ENCODE results near the gene TTC13. TPM values are rescaled to one million over a fixed set of nuclear protein-coding genes. Genes with fewer than 3 reads are reported as not detected.

TTC13 gene
- total RNA-seq, 1 experiment from 2014 or later = 11.2 TPM

DNA sequence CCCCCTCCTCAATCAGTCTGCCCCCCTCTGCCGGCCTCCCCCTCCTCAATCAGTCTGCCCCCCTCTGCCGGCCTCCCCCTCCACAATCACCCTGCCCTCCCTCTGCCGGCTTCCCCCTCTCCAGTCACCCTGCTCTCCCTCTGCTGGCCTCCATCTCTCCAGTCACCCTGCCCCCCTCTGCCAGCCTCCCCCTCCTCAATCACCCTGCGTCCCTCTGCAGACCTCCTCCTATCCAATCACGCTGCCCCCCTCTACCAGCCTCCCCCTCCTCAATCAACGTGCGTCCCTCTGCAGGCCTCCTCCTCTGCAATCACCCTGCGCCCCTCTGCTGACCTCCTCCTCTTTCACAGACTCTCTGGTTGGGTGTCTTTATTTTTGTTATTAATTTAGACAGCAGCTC is 98.9 kb downstream of the TTC13 start:
- no peaks in the 10 kb centered on the region for H3K4me1 ChIP-seq (ENCODE audit: low read length)
- no peaks in the 10 kb centered on the region for H3K36me3 ChIP-seq (ENCODE audit: insufficient read depth, low read length)
- H3K9ac ChIP-seq (ENCODE audit: low read length) = no peak overlapping the region
- no peak overlapping the region for H3K27ac ChIP-seq (ENCODE audit: low read length)
- H4K20me1 ChIP-seq (ENCODE audit: insufficient read depth, low read depth, low read length) = no peaks in the 10 kb centered on the region
- no peaks in the 10 kb centered on the region for H3K9me2 ChIP-seq (replicated peaks; ENCODE audit: insufficient read depth, low read length)
- no peak for DNase-seq
- H3K9me3 ChIP-seq (ENCODE audit: low read length) = no peaks in the 10 kb centered on the region
- H3K27me3 ChIP-seq (ENCODE audit: low read length) = no peaks in the 10 kb centered on the region
- H3K79me2 ChIP-seq (ENCODE audit: low read length) = no peaks in the 10 kb centered on the region
- no peak overlapping the region for H3K4me2 ChIP-seq (ENCODE audit: low read depth, low read length, poor library complexity, severe bottlenecking)
- H3K4me3 ChIP-seq (ENCODE audit: low read length) = no peak overlapping the region
- H2AFZ ChIP-seq (ENCODE audit: low read length) = no peak overlapping the region

DNA sequence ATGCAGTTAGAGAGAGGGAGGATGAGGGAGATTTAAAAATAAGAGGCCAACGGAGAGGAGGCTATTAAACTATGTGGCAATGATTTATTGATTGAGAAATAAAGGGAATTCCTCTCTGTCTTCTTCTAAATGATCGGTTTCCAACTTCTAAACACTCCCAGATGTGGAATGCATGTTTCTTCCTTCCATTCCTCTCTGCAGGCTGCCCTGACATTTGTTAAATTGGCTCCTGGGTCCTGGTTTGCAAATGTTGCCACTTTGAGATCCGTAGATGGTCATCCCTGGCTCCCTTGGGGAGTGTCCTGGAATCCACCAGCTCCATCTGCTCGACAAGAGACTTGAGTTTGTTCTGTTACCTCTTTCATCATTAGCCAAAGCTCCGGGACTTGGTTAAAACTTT is 100.1 kb downstream of the TTC13 start:
- no peaks in the 10 kb centered on the region for H4K20me1 ChIP-seq (ENCODE audit: insufficient read depth, low read depth, low read length)
- no peak overlapping the region for H2AFZ ChIP-seq (ENCODE audit: low read length)
- no peaks in the 10 kb centered on the region for H3K9me2 ChIP-seq (replicated peaks; ENCODE audit: insufficient read depth, low read length)
- H3K4me3 ChIP-seq (ENCODE audit: low read length) = no peak overlapping the region
- no peak overlapping the region for H3K4me2 ChIP-seq (ENCODE audit: low read depth, low read length, poor library complexity, severe bottlenecking)
- H3K9me3 ChIP-seq (ENCODE audit: low read length) = no peaks in the 10 kb centered on the region
- no peak for DNase-seq
- H3K27ac ChIP-seq (ENCODE audit: low read length) = no peak overlapping the region
- no peaks in the 10 kb centered on the region for H3K36me3 ChIP-seq (ENCODE audit: insufficient read depth, low read length)
- no peaks in the 10 kb centered on the region for H3K79me2 ChIP-seq (ENCODE audit: low read length)
- no peaks in the 10 kb centered on the region for H3K4me1 ChIP-seq (ENCODE audit: low read length)
- no peaks in the 10 kb centered on the region for H3K27me3 ChIP-seq (ENCODE audit: low read length)
- H3K9ac ChIP-seq (ENCODE audit: low read length) = no peak overlapping the region

DNA sequence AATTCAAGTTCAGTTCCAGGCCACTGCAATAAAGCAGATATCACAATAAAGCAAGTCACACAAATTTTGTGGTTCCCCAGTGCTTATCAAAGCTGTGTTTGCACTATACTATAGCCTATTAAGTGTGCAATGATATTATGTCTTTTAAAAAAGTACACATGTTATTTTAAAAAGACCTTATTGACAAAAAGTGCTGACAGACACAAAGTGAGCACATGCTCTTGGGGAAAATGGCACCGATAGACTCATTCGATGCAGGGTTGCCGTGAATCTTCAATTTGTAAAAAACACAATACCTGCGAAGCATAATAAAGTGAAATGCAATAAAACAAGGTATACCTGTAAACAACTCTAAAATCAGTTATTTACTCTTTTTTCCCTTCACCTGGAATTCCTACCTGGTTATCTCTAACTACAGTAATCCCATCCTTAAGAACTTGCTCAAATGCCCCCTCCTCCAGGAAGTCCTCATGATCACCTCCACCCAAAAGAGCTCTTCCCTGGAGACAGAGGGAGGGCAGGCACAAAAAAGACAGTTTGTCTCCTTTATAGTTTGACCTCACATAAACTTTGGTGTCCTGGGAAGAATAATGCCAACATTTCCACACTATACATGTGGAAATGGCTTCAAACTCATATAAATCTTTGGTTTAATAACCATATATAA is 100.6 kb downstream of the TTC13 start:
- no peaks in the 10 kb centered on the region for H3K36me3 ChIP-seq (ENCODE audit: insufficient read depth, low read length)
- no peak overlapping the region for H3K4me3 ChIP-seq (ENCODE audit: low read length)
- H3K9me2 ChIP-seq (replicated peaks; ENCODE audit: insufficient read depth, low read length) = no peaks in the 10 kb centered on the region
- H3K9ac ChIP-seq (ENCODE audit: low read length) = no peak overlapping the region
- H3K27ac ChIP-seq (ENCODE audit: low read length) = no peak overlapping the region
- H3K27me3 ChIP-seq (ENCODE audit: low read length) = no peaks in the 10 kb centered on the region
- no peak overlapping the region for H2AFZ ChIP-seq (ENCODE audit: low read length)
- H3K79me2 ChIP-seq (ENCODE audit: low read length) = no peaks in the 10 kb centered on the region
- DNase-seq = no peak
- no peaks in the 10 kb centered on the region for H3K9me3 ChIP-seq (ENCODE audit: low read length)
- no peaks in the 10 kb centered on the region for H3K4me1 ChIP-seq (ENCODE audit: low read length)
- no peak overlapping the region for H3K4me2 ChIP-seq (ENCODE audit: low read depth, low read length, poor library complexity, severe bottlenecking)
- H4K20me1 ChIP-seq (ENCODE audit: insufficient read depth, low read depth, low read length) = no peaks in the 10 kb centered on the region

DNA sequence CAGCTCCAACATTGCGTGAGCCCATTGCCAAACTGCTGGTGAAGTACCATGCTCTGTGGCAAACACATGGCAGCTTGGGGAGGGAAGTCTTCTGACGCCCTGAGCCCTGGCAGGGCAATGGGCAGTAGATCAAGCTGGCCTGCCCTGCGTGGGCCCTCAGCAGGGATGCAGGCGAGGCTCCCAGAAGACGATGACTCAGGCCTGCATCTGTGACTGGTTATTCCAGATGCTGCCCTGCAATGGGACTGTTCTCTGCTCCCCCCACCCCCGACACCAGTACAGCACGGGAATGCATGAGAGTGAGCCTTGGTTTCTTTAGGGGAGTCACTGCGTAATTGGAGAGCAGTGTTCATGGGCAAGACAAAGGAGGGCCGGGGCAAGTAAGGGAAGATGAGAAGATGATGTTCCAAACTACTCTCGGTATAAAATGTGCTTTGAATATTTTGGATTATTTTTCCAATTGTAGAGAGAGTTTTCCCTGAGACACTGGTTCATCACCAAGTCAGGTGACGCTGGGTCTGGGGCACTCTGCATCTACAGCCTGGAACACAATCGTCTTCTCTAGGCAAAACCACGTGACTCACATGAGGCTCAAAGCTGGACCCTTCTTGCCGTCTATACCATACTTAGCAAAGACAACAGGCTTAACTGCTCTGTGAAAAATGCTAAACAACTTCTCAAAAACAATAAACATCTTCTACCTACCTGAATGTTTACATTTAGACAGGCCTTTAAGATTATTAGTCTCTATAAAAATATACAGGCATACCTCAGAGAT is 101.3 kb downstream of the TTC13 start:
- Histone ChIP-seq H2AFZ (ENCODE audit: low read length) (no peak overlapping the region), H3K27me3 (ENCODE audit: low read length) (no peaks in the 10 kb centered on the region), H3K9me2 (replicated peaks; ENCODE audit: insufficient read depth, low read length) (no peaks in the 10 kb centered on the region), H3K36me3 (ENCODE audit: insufficient read depth, low read length) (no peaks in the 10 kb centered on the region), H3K9ac (ENCODE audit: low read length) (no peak overlapping the region), H3K27ac (ENCODE audit: low read length) (no peak overlapping the region), H3K79me2 (ENCODE audit: low read length) (no peaks in the 10 kb centered on the region), H3K4me3 (ENCODE audit: low read length) (no peak overlapping the region), H3K4me1 (ENCODE audit: low read length) (no peaks in the 10 kb centered on the region), H3K4me2 (ENCODE audit: low read depth, low read length, poor library complexity, severe bottlenecking) (no peak overlapping the region), H4K20me1 (ENCODE audit: insufficient read depth, low read depth, low read length) (no peaks in the 10 kb centered on the region), H3K9me3 (ENCODE audit: low read length) (no peaks in the 10 kb centered on the region)
- no peak for DNase-seq

DNA sequence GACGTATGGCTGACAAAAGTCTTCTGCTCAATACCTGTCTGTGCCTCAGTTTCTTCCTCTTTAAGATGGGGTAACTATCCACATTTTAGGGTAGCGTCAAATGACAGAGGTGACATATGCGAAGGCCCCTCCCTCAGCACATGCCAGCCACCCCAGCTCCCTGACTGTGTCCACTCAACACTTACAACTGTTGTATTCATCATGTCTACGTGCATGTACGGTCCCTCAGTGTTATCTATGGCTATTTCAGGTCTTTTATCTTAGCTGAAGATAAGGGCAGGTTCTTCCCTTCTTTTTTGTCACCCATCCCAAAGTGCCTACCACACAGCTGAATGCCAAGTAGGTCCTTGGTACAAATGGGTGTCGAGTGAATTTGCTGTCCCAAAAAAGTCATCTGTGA is 102.0 kb downstream of the TTC13 start:
- Histone ChIP-seq H3K27me3 (ENCODE audit: low read length) (no peaks in the 10 kb centered on the region), H2AFZ (ENCODE audit: low read length) (no peak overlapping the region), H3K4me2 (ENCODE audit: low read depth, low read length, poor library complexity, severe bottlenecking) (no peak overlapping the region), H3K79me2 (ENCODE audit: low read length) (no peaks in the 10 kb centered on the region), H3K27ac (ENCODE audit: low read length) (no peak overlapping the region), H3K9me3 (ENCODE audit: low read length) (no peaks in the 10 kb centered on the region), H3K36me3 (ENCODE audit: insufficient read depth, low read length) (no peaks in the 10 kb centered on the region), H3K4me1 (ENCODE audit: low read length) (no peaks in the 10 kb centered on the region), H3K4me3 (ENCODE audit: low read length) (no peak overlapping the region), H3K9ac (ENCODE audit: low read length) (no peak overlapping the region), H4K20me1 (ENCODE audit: insufficient read depth, low read depth, low read length) (no peaks in the 10 kb centered on the region), H3K9me2 (replicated peaks; ENCODE audit: insufficient read depth, low read length) (no peaks in the 10 kb centered on the region)
- no peak for DNase-seq

DNA sequence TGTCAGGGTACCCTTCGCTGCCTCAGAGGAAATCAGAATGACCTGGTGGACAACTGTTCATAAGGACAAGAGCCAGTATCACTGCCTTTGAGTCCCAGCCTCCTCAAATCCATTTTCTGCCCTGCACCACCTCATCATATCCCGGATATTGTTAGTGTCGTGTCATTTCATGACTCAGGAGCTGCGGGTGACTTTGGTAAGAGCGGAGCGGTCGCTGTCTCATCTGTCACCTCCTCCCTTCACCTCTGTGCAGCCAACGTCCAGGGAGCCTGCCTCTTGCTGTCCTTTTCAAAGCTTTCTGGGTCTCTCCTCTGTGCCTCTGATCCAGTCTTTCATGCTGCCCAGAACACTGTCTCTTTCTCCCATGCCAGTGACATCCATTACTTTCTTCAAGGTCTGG is 103.3 kb downstream of the TTC13 start:
- no peaks in the 10 kb centered on the region for H3K36me3 ChIP-seq (ENCODE audit: insufficient read depth, low read length)
- no peaks in the 10 kb centered on the region for H4K20me1 ChIP-seq (ENCODE audit: insufficient read depth, low read depth, low read length)
- no peak overlapping the region for H3K4me2 ChIP-seq (ENCODE audit: low read depth, low read length, poor library complexity, severe bottlenecking)
- no peaks in the 10 kb centered on the region for H3K9me2 ChIP-seq (replicated peaks; ENCODE audit: insufficient read depth, low read length)
- DNase-seq = no peak
- H3K4me1 ChIP-seq (ENCODE audit: low read length) = no peaks in the 10 kb centered on the region
- no peak overlapping the region for H3K9ac ChIP-seq (ENCODE audit: low read length)
- no peak overlapping the region for H3K4me3 ChIP-seq (ENCODE audit: low read length)
- H3K9me3 ChIP-seq (ENCODE audit: low read length) = no peaks in the 10 kb centered on the region
- no peaks in the 10 kb centered on the region for H3K27me3 ChIP-seq (ENCODE audit: low read length)
- H3K27ac ChIP-seq (ENCODE audit: low read length) = no peak overlapping the region
- H3K79me2 ChIP-seq (ENCODE audit: low read length) = no peaks in the 10 kb centered on the region
- H2AFZ ChIP-seq (ENCODE audit: low read length) = no peak overlapping the region

DNA sequence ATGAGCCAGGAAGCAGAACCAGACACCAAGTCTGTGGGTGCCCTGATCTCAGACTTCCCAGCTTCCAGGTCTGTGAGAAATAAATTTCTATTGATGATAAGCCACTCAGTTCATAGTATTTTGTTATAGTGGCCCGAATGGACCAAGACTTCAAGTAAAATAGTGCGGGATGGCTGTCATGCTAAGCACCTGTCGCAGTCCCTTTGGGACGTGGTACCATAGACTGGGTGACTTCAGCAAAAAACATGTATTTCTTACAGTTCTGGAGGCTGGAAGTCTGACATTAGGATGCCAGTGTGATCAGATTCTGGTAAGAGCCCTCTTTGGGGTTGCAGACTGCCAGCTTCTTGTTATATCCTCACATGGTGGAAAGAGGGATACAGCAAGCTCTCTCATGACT is 107.7 kb downstream of the TTC13 start:
- no peaks in the 10 kb centered on the region for H3K27me3 ChIP-seq (ENCODE audit: low read length)
- no peak overlapping the region for H3K9ac ChIP-seq (ENCODE audit: low read length)
- no peaks in the 10 kb centered on the region for H3K79me2 ChIP-seq (ENCODE audit: low read length)
- no peaks in the 10 kb centered on the region for H3K9me3 ChIP-seq (ENCODE audit: low read length)
- H3K9me2 ChIP-seq (replicated peaks; ENCODE audit: insufficient read depth, low read length) = no peaks in the 10 kb centered on the region
- no peak overlapping the region for H2AFZ ChIP-seq (ENCODE audit: low read length)
- no peaks in the 10 kb centered on the region for H3K36me3 ChIP-seq (ENCODE audit: insufficient read depth, low read length)
- no peaks in the 10 kb centered on the region for H4K20me1 ChIP-seq (ENCODE audit: insufficient read depth, low read depth, low read length)
- no peak overlapping the region for H3K27ac ChIP-seq (ENCODE audit: low read length)
- no peak overlapping the region for H3K4me2 ChIP-seq (ENCODE audit: low read depth, low read length, poor library complexity, severe bottlenecking)
- DNase-seq = no peak
- H3K4me1 ChIP-seq (ENCODE audit: low read length) = peaks cover 15% of the 10 kb centered on the region
- no peak overlapping the region for H3K4me3 ChIP-seq (ENCODE audit: low read length)

DNA sequence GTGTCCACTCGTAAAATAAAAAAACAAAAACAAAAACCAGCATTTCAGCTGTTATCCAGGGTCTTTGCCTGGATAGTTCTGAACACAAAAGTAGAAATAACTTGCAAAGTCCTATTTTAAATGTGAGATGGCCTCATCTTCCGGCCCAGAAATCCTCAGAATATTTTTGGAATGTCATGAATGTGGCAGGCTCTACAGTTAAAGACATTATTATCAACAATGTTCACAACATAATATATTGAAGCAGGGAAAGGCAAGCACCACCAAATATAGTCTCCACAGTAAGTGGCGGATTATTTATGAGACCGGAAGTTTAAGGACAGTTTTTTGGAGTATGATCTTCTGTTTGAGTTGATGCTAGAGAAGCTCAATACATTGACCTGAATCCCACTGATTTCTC is 109.2 kb downstream of the TTC13 start:
- H3K4me1 ChIP-seq (ENCODE audit: low read length) = peaks cover 15% of the 10 kb centered on the region
- no peaks in the 10 kb centered on the region for H3K27me3 ChIP-seq (ENCODE audit: low read length)
- H3K9me2 ChIP-seq (replicated peaks; ENCODE audit: insufficient read depth, low read length) = no peaks in the 10 kb centered on the region
- peaks cover 8% of the 10 kb centered on the region; the same call in 1 of the 2 replicates for H4K20me1 ChIP-seq (ENCODE audit: insufficient read depth, low read depth, low read length)
- H2AFZ ChIP-seq (ENCODE audit: low read length) = no peak overlapping the region
- H3K9ac ChIP-seq (ENCODE audit: low read length) = no peak overlapping the region
- DNase-seq = no peak
- no peak overlapping the region for H3K27ac ChIP-seq (ENCODE audit: low read length)
- no peaks in the 10 kb centered on the region for H3K36me3 ChIP-seq (ENCODE audit: insufficient read depth, low read length)
- H3K4me3 ChIP-seq (ENCODE audit: low read length) = no peak overlapping the region
- H3K4me2 ChIP-seq (ENCODE audit: low read depth, low read length, poor library complexity, severe bottlenecking) = no peak overlapping the region
- no peaks in the 10 kb centered on the region for H3K9me3 ChIP-seq (ENCODE audit: low read length)
- no peaks in the 10 kb centered on the region for H3K79me2 ChIP-seq (ENCODE audit: low read length)

All from Karpas-422 (cell line).